ENCODE measurements around the gene SH3BGRL3.
"Not testable (repeated sequence)": the region's sequence is repeated elsewhere in the genome, so short reads cannot be mapped to it uniquely, and the experiment has no call there.

SH3BGRL3 gene

GRCh38 chr1:26290882-26291261, 11.0 kb downstream of the SH3BGRL3 start:
- no peak for DNase-seq (ENCODE audit: low read depth)

GRCh38 chr1:26291433-26291832, 11.5 kb downstream of the SH3BGRL3 start:
- no peak for DNase-seq (ENCODE audit: low read depth)

GRCh38 chr1:26291939-26292338, 12.1 kb downstream of the SH3BGRL3 start:
- DNase-seq (ENCODE audit: low read depth) = no peak

- not testable (repeated sequence) for DNase-seq (ENCODE audit: low read depth)
These were observed 12.8 kb downstream of the SH3BGRL3 start for GRCh38 chr1:26292735-26293134.

- DNase-seq (ENCODE audit: low read depth) = no peak
These were observed 14.1 kb downstream of the SH3BGRL3 start for GRCh38 chr1:26293911-26294463.

- no peak for DNase-seq (ENCODE audit: low read depth)
These were observed 15.6 kb downstream of the SH3BGRL3 start for GRCh38 chr1:26295194-26296138.

GRCh38 chr1:26296340-26297056, 16.6 kb downstream of the SH3BGRL3 start:
- no peak for DNase-seq (ENCODE audit: low read depth)

GRCh38 chr1:26297057-26297790, 17.3 kb downstream of the SH3BGRL3 start:
- DNase-seq (ENCODE audit: low read depth) = no peak

- DNase-seq (ENCODE audit: low read depth) = no peak
These were observed 17.9 kb downstream of the SH3BGRL3 start for GRCh38 chr1:26297791-26298124.

GRCh38 chr1:26300578-26301275, 20.8 kb downstream of the SH3BGRL3 start:
- DNase-seq (ENCODE audit: low read depth) = no peak

GRCh38 chr1:26302733-26303405, 23.0 kb downstream of the SH3BGRL3 start:
- no peak for DNase-seq (ENCODE audit: low read depth)

GRCh38 chr1:26305667-26306289, 25.9 kb downstream of the SH3BGRL3 start:
- DNase-seq (ENCODE audit: low read depth) = no peak

GRCh38 chr1:26306290-26307229, 26.7 kb downstream of the SH3BGRL3 start, which contains the start of gene UBXN11:
Gene UBXN11 (minus strand): TSS chr1:26306636. CDS start chr1:26302883, 3,753 bp downstream.
- DNase-seq (ENCODE audit: low read depth) = peak; percentile 85

GRCh38 chr1:26307363-26307781, 27.5 kb downstream of the SH3BGRL3 start:
- DNase-seq (ENCODE audit: low read depth) = no peak

GRCh38 chr1:26307966-26308899, 28.3 kb downstream of the SH3BGRL3 start:
- not testable (repeated sequence) for DNase-seq (ENCODE audit: low read depth)

- DNase-seq (ENCODE audit: low read depth) = no peak
These were observed 34.6 kb downstream of the SH3BGRL3 start for GRCh38 chr1:26314501-26314900.

- no peak for DNase-seq (ENCODE audit: low read depth)
These were observed 36.3 kb downstream of the SH3BGRL3 start for GRCh38 chr1:26315874-26316850.

All from activated T-cell treated with anti-CD3 and anti-CD28 coated beads for 1 hour (primary cell).